Measurements from ENCODE around the gene PPP1R13L.

- TF ChIP-seq CTCF (IDR thresholded peaks at IDR 0.05; ENCODE audit: low read length): peak; percentile 34
- TF ChIP-seq EZH2 (optimal IDR thresholded peaks at IDR 0.05; ENCODE audit: low read depth, low read length): no peak
- TF ChIP-seq EZH2phosphoT487 (IDR thresholded peaks at IDR 0.05; ENCODE audit: low read length): no peak
Measured at GRCh38 chr19:45428384-45429231, 23.7 kb upstream of the PPP1R13L start.

All from MM.1S (cell line).